T-helper 1 cell treated with Interleukin-12 subunit alpha and Interleukin-12 subunit beta and Interleukin-4 antibody, amounts not matched to agents 30 ng/mL and 1 ng/mL, for 36 hours (primary cell): ENCODE measurements around the gene ASGR2. TPM values are rescaled to one million over a fixed set of nuclear protein-coding genes. Genes with fewer than 3 reads are reported as not detected.
"Not testable (repeated sequence)": the region's sequence is repeated elsewhere in the genome, so short reads cannot be mapped to it uniquely, and the experiment has no call there.

Source experiments
- intact Hi-C: fragments of 100-400 bp; cut with micrococcal nuclease; formaldehyde crosslinking; loops from one replicate; pipeline ENCODE4 v1.15.1; 2024
- total RNA-seq: library from RNA; stranded (reverse); gene quantifications from 2 replicates; pipeline ENCODE4 v1.2.3, GENCODE V29; 2022

ASGR2 gene
- total RNA-seq, 1 donor from 2014 or later = not detected

- intact Hi-C loops = not testable (repeated sequence)
Observed at GRCh38 chr17:7127501-7127900, 12.9 kb upstream of the ASGR2 start.

GRCh38 chr17:7126386-7126785 is 11.8 kb upstream of the ASGR2 start:
- intact Hi-C loops = not testable (repeated sequence)

- intact Hi-C loops = no loop called here
Observed at GRCh38 chr17:7124923-7125322, 10.3 kb upstream of the ASGR2 start.

- intact Hi-C loops = no loop called here
Observed at GRCh38 chr17:7123844-7124243, 9.2 kb upstream of the ASGR2 start.

- intact Hi-C loops = no loop called here
Observed at GRCh38 chr17:7122381-7122780, 7.8 kb upstream of the ASGR2 start.

- intact Hi-C loops = not testable (repeated sequence)
Observed at GRCh38 chr17:7120635-7121034, 6.0 kb upstream of the ASGR2 start.

DNA sequence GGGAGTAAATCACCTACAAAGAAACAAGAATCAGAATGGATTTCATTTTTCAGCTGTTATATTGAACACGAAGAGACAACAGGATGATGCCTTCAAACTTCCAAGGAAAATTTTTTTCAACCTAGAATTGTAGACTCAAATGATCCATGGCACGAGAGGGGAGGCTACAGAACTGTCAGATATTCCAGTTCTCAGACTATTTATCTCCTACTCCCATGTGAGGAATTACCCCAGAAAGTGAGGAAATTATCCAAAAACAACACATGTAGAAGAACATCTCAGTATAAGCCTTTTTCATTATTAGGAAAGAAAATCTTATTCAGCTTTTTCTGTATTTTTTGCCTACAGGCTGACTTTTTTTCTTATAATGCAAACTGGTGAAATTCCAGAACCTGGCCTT is 5.5 kb upstream of the ASGR2 start:
- intact Hi-C loops = no loop called here

DNA sequence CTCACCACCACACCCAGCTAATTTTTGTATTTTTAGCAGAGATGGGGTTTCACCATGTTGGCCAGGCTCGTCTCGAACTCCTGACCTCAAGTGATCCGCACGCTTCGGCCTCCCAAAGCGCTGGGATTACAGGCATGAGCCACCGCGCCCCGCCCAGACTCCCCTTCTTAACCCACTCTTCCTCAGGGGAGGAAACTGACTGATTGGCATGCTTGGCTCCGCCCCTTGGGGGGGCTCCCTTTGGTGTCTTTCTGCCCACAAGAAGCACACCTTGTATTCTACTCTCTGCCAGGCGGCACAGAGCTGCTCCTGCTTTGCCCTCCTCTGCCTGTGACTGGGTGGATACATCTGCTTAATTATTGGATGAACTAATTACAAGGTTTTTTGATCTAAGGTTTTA is 4.7 kb upstream of the ASGR2 start:
- intact Hi-C loops = no loop called here

DNA sequence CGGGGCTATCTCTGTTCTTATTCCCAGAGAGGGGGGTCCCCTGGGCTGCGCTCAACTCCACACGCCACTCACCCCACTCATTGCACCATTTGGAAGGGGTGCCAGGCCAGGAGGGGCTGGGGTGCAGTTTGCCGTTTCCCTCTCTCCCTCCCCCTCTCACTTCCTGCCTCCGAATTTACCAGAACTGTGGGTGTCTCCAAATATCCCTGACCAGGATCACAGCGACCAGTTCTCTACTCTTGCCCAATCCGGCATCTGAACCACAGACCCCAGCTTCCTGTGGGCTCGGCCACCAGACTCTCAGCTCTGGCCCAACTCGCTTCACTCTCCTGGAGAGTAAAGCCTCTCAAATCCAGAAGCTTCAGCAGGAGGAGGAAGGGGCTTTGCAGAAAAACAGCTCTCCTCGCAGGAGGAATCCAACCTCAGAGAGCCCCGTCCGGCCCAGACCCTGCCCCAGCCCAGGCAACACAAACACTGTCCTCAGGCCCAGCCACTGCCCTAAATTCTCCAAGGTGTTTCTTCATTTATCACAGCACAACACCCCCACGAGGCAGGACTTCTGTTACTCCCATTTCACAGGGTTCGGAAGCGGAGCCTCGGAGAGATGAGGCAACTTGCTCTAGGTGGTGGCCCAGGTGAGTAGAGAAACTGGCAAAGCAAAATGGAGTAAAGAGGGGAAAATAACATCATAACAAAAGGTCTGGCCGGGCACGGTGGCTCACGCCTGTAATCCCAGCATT is 423 bp upstream of the ASGR2 start:
- intact Hi-C loops = no loop called here

- intact Hi-C loops = no loop called here
Observed at GRCh38 chr17:7113273-7114071, 1.1 kb downstream of the ASGR2 start.

GRCh38 chr17:7112510-7113108 is 2.0 kb downstream of the ASGR2 start:
- intact Hi-C loops = no loop called here

GRCh38 chr17:7111784-7112509 is 2.7 kb downstream of the ASGR2 start:
- intact Hi-C loops = no loop called here

DNA sequence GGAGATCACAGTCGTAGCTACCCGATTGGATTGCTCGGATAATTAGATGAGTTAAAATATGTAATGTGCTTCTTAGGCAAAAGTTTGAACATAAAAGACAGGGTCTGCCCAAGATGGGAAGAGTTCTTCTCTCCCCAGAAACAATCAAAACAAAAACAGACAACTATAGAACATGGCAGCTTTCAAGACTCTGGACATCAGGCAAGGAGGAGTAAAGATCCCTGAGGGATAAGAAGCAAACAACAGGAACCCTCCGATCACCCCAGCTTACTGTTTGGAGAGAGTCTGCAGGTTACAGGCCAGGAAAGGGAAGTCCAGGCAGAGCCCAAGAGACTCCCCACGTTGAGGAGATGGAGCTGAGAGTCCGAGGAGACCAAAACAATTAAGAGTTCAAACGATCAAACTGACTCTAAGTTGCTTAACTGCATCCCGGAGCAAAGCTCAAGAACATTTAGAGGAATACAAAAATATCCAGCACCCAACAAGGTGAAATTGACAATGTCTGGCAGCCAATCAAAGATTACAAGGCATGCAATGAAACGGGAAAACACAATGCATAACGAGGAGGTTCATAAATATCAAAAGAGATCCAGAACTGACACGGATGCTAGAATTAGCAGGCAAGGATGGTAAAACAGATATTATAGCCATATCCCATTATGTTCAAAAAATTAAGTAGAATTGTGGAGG is 3.9 kb downstream of the ASGR2 start:
- intact Hi-C loops = no loop called here

DNA sequence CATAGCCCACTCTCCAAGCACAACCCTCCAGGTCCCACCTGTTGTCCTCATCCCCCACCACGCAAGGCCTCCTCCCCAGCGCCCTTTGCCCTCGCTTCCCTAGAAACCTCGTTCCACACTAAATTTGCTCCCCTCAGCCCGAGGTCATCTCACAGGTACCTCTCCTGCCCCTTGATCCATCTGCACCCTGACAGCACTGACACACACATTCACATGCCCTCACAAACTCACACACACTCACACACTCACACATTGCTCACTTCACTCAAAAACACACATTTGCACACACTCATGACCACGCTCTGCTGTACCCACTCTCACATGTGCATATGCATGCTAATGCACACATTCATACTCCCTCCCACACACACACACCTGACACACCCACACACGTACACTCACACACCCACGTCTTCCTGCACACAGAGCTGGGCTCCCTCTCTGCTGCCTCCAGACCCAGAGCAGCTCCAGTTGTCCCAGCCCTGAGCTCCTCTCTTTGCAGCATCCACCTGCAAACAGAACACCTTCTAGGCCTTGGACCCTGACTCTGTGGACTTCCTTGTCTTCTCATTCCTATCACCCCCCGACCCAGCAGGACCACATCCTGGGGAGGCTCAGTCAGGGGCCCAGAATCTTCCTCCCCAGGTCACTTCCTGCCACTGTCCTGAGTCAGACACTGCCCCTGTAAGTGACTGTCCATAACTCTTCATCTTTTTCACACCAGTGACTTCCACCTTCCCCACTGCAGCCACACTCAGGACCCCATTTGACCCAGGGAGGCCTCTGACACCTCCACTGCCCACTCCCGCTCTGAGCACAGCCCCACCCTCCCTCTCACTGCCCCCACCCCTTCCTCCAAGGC is 4.9 kb downstream of the ASGR2 start:
- intact Hi-C loops = no loop called here

GRCh38 chr17:7108981-7109380 is 5.6 kb downstream of the ASGR2 start:
- intact Hi-C loops = no loop called here

DNA sequence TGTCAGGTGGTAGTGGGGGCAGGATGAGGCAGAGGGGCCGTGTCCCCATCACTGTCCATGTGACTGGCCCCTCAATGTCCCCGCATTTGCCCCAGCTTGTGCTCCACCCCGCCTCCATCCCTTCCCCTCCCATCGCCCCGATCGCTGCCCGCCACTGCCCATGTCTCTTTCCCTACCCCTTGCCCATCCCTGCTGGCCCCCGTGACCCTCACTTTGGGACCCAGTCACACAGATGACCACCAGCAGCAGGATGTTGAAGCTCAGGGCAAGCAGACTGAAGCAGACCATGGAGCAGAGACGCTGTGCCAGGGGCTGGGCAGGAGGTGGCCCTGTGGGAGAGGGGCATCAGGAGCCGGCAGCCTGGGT is 6.1 kb downstream of the ASGR2 start:
- intact Hi-C loops = no loop called here

GRCh38 chr17:7107795-7108559 is 6.6 kb downstream of the ASGR2 start:
- intact Hi-C loops = no loop called here

DNA sequence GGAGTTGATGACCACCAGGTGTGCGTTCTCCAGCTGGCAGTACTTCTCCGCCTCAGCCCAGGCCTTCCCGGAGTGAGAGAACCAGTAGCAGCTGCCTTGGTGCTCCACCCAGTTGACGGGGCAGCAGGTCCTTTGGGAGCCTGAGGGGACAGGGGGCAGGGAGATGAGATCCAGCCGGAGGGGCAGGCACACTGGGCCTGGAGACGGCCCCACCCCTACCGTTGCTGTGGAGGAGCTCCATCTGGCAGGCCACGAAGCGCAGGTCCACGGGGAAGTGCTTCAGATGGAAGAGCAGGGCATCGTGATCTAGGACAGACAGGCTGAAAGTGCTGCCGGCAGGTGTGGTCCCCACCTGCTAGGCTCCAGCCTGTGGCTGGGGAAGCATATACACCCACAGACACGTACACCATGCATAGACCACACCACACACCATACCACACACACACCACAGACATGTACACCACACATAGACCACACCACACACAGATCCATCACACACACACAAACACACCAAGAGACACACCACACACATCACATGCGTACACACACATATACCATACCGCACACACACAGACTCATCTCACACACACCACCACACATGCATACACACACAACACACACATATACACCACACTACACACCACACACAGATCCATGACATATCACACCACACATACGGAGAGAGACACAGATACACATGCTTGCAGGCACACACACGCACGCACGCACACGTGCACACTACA is 7.4 kb downstream of the ASGR2 start:
- intact Hi-C loops = no loop called here

- intact Hi-C loops = no loop called here
Observed at GRCh38 chr17:7102421-7102820, 12.2 kb downstream of the ASGR2 start.
